ENCODE data around the gene TMEM255A.

The TMEM255A gene

GRCh38 chrX:120306630-120307029, 4.6 kb downstream of the TMEM255A start:
- DNase-seq, result no peak

DNA sequence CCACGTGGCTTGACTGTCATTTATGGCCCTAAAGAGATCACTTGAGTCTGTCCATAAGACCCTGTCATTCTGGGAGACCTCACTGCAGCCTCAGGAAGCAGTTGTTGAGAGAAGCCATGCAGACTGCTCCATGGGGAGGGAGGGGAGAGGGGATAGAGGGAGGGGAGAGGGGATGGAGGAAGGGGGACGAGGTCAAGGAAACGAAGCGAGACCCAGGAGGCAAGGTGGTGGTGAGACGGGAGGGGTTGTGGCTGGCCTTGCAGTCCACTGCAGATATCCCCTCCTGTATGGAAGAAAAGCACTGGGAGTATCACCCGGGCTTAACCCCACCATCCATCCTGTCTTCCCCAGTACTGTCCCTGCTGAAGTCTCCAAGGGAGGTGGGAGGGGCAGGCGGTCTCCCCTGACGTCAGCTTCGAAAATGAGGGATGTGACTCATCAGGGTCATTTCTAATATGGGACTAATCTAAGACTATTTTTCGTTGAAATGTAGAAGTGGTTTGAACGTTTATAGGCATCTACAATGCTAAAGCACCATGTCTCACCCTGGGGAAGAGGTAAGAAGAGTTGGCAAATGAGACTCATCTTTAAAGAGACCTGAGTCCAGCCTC, 5.6 kb downstream of the TMEM255A start:
- no peak for DNase-seq

GRCh38 chrX:120304256-120304655, 7.0 kb downstream of the TMEM255A start:
- no peak for DNase-seq

DNA sequence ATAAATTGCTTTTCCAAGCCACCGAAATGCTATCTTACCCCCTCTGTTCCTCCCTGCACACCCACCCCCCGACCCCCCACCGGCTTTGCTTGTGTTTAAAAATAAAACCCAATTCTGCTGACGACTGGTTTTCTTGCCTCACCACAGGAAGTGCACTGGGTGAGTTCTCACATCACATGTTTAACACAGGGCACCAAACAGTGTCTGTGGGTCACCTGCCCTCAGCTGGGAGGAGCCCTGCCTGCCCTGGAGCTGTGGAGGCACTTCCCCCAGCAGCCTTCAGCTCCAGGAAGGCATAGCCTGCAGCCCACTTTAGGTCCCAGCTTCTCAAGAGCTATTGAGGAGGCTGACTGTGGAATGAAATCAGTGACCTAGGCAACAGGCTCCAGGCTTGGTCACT, 8.8 kb downstream of the TMEM255A start:
- DNase-seq, result peak; percentile 12

- DNase-seq, result no peak
Observed at GRCh38 chrX:120301960-120302359, 9.3 kb downstream of the TMEM255A start.

DNA sequence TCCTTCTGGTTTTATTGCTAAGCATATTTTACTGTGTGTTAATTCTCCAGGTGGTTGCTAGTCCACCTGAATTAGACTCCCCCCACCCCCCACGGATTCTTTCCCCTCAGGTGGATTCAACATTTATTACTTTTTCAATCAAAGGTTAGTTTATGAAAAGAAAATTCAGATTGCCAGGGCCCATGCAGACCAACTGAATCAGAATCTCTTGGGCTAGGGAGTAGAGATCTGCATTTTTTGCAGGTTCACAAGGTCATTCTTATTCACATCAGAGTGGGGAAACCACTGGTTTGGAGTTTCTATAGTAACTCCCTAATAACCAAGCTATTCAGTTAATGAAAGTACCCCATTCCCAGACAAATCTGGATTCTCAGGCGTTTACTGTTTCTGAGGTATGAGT, 9.8 kb downstream of the TMEM255A start:
- no peak for DNase-seq

- DNase-seq, result no peak
Observed at GRCh38 chrX:120299928-120300327, 11.3 kb downstream of the TMEM255A start.

- no peak for DNase-seq
Observed at GRCh38 chrX:120297923-120298322, 13.3 kb downstream of the TMEM255A start.

- no peak for DNase-seq
Observed at GRCh38 chrX:120294651-120295050, 16.6 kb downstream of the TMEM255A start.

GRCh38 chrX:120293015-120293414, 18.2 kb downstream of the TMEM255A start:
- DNase-seq, result no peak

- no peak for DNase-seq
Observed at GRCh38 chrX:120291211-120291610, 20.1 kb downstream of the TMEM255A start.

DNA sequence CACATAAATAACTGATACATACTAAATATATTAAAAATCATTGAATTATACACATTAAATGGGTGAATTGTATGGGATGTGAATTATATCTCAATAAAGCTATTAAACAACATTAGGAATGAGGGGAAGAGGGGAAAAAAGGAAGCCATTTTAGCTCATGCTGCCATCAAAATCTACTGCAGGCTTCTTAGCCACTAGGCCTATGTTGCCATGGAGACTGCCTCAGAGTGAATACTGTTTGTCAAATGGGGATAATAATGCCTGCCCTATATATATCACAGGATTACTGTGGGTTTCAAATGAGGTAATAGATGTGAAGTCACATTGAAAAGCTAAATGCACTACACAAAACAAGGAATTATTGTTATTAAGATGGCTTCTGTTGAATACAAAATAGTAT, 21.2 kb downstream of the TMEM255A start:
- no peak for DNase-seq

GRCh38 chrX:120287513-120288112, 23.6 kb downstream of the TMEM255A start:
- DNase-seq, result no peak

- no peak for DNase-seq
Observed at GRCh38 chrX:120286733-120287512, 24.3 kb downstream of the TMEM255A start.

GRCh38 chrX:120282697-120283096, 28.6 kb downstream of the TMEM255A start:
- no peak for DNase-seq

DNA sequence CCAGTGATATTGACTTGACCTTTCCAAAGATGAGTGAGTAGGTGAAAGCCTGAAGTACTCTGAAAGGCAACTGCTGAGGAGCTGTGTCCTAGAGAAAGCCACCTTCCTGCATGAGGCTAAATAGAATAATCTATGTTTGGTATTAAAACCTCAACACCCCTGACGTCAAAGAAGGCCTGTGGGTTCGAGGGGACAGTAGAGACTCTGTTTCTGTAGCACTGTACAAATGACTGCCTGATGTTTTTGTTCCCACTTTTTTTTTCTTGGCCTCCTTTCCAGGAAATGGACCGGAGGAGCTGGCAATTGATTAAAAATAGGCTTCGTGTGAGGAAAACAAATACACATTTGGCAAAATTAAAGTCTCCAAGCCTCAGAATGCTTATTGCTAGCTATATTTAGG, 29.5 kb downstream of the TMEM255A start:
- no peak for DNase-seq

DNA sequence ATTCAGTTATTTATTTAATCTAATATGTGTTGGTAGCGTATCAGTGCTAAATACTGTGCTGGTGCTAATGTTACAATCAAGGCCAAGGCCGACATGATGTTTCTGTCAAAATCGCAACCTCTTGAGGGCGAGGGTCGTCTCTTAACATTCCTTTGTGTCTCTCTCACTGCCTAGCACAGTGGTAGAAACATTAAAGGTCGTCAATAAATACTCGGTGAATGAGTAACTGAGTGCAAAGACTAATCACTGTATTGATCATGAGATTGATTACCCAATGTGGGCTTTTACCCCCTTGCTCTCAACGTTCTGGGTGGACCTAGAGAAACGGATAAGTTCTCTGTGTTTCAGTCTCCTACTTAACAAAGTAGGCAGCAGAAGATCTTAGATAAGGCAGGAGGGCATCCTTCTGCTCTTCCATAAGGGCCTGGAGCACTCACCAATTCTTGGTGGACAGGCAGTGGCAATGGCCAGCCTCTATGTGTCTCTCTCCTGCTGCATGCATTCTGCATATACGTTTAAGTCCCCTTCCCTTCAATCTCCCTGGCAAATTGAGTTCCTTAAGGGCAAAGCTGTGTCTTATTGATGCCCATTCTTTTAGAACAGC, 30.1 kb downstream of the TMEM255A start:
- no peak for DNase-seq

DNA sequence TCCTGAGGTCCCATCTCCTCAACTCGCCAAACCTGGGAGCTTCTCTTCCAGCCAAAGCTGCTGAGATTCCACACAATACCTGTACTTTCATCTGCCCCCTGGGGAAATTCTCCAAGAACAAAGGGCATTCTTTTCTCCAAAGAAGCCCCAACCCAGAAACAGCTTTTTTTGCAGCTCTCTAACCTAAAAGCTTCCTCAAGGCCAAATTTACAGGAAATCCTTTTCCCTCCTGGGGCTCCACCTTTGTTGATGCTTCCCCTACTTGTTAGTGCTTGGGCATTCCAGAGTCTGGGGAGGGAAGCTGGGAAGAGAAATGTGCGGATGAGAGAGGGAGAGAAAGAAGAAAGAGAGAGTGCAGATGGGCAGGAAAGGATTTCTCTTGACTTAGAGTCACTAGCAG, 36.3 kb downstream of the TMEM255A start:
- DNase-seq, result no peak

DNA sequence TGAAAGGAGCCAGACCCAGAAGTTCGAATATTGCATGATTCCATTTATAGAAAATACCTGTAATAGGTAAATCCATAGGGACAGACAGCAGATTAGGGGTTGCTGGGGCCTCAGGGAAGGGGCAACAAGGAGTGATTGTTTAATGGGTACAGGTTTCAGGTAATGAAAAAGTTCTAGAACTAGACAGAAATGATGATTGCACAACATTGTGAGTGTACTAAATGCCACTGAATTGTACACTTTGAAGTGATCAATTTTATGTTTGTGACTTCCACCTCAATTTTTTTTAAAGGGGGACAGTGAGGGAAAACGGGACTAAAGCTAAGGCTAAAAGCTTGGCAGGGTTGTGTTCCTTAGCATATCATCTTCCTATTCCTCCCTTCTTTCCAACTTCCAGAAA, 37.1 kb downstream of the TMEM255A start:
- no peak for DNase-seq

DNA sequence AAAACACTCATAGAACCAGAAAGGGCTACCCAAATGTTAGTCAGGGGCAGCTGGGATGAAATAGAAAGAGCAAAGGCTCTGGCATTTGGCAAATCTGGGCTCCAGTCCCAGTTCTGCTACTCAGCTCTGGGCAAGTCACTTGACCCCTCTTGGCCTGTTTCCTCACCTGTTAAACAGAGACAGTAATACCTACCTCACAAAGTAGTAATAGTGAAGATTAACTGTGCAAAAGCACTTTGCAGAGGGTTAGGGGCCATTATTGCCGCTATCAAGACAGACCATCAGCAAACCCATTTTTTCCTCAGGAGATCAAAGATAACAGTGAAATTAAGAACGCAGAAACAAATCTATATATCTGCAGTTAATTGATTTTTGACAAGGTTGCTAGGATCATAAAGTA, 40.0 kb downstream of the TMEM255A start:
- DNase-seq, result no peak

DNA sequence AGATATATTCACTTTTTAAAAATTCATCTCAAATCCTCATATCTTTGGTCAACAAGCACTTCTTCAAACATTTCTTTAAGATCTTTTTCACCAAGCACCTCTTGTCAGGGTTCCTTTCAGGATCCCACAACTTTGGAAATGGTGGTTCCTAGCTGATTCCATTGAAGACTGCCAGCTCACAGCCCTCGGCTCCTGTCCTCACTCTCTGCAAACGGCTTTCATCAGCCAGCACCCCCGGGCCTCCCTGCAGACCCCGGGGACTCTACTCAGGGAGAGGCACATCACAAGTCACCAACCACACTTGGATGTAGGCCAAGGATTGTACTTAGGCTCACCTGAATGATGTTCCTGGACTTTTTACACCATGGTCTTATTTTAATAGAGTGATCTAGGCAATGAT, 40.7 kb downstream of the TMEM255A start:
- DNase-seq, result no peak

DNA sequence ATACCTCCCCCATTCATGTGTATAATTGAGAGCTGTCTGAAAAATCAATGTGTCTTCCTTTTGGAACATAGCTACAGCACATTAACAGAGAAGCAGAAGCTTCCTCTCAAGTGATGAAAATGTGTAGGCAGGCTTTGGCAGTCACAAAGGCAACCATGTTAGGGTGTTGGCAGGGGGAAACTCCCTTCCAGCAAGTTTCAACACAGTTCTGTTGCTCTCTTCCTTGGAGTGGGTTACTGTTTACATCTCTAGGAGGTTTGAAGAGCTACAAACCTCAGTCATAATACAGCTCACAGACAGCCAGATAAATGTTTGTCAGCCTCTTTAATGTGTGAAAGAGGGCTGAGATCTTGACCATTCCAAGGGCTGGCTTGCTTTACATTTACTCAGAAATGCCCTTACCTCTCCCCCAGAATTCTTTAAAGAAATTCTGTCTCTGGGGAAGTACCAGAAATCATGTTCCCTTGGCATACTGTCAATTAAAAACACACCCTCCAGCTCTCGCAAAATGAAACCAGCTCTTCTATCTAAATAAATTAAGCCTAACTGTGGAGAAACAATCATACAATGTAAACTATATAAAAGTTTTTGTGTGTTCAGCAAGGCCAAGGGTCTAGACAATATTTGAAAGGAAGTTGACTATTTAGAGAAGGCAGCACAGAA, 41.8 kb downstream of the TMEM255A start:
- DNase-seq, result no peak

- no peak for DNase-seq
Observed at GRCh38 chrX:120264341-120264740, 46.9 kb downstream of the TMEM255A start.

Data from stimulated activated CD4-positive, alpha-beta T cell treated with anti-CD3 and anti-CD28 coated beads, Interleukin-15, amount 100 ng/mL, for 24 hours (primary cell).